ENCODE results near the gene MYOZ1.

MYOZ1 gene

GRCh38 chr10:73647211-73647874 is 6.1 kb upstream of the MYOZ1 start:
- H3K9me3 ChIP-seq (ENCODE audit: control insufficient read depth, low read length) = no peaks in the 10 kb centered on the region
- H3K4me3 ChIP-seq (ENCODE audit: low read depth, low read length) = peak overlapping the region; percentile 57
- TF ChIP-seq CTCF (IDR thresholded peaks at IDR 0.05) = no peak
- H3K79me2 ChIP-seq = no peaks in the 10 kb centered on the region
- H3K9ac ChIP-seq = peak overlapping the region; percentile 38
- H3K27ac ChIP-seq = no peak overlapping the region
- peak overlapping the region; percentile 76 for H3K4me2 ChIP-seq (ENCODE audit: low read length)
- no peaks in the 10 kb centered on the region for H3K36me3 ChIP-seq (ENCODE audit: control insufficient read depth, insufficient read depth, low read length)
- H3K27me3 ChIP-seq (ENCODE audit: control insufficient read depth, insufficient read depth, low read length) = no peaks in the 10 kb centered on the region
- peaks cover 6% of the 10 kb centered on the region for H3K4me1 ChIP-seq
- H2AFZ ChIP-seq = peak overlapping the region; percentile 87

- Histone ChIP-seq H3K9me3 (ENCODE audit: control insufficient read depth, low read length) (no peaks in the 10 kb centered on the region), H3K27ac (no peak overlapping the region), H3K4me2 (ENCODE audit: low read length) (no peak overlapping the region), H2AFZ (peak overlapping the region; percentile 87), H3K36me3 (ENCODE audit: control insufficient read depth, insufficient read depth, low read length) (no peaks in the 10 kb centered on the region), H3K27me3 (ENCODE audit: control insufficient read depth, insufficient read depth, low read length) (no peaks in the 10 kb centered on the region), H3K9ac (no peak overlapping the region), H3K79me2 (no peaks in the 10 kb centered on the region), H3K4me3 (ENCODE audit: low read depth, low read length) (no peak overlapping the region), H3K4me1 (peaks cover 6% of the 10 kb centered on the region)
- TF ChIP-seq CTCF (IDR thresholded peaks at IDR 0.05) = no peak
These were observed 5.3 kb upstream of the MYOZ1 start for GRCh38 chr10:73646598-73647041.

GRCh38 chr10:73645251-73645650 is 4.0 kb upstream of the MYOZ1 start:
- no peaks in the 10 kb centered on the region for H3K79me2 ChIP-seq
- H3K9me3 ChIP-seq (ENCODE audit: control insufficient read depth, low read length) = no peaks in the 10 kb centered on the region
- no peak for TF ChIP-seq CTCF (IDR thresholded peaks at IDR 0.05)
- no peak overlapping the region for H3K9ac ChIP-seq
- no peak overlapping the region for H3K27ac ChIP-seq
- H3K4me2 ChIP-seq (ENCODE audit: low read length) = no peak overlapping the region
- H3K36me3 ChIP-seq (ENCODE audit: control insufficient read depth, insufficient read depth, low read length) = no peaks in the 10 kb centered on the region
- peak overlapping the region; percentile 2 for H2AFZ ChIP-seq
- H3K4me1 ChIP-seq = peaks cover 6% of the 10 kb centered on the region
- no peaks in the 10 kb centered on the region for H3K27me3 ChIP-seq (ENCODE audit: control insufficient read depth, insufficient read depth, low read length)
- H3K4me3 ChIP-seq (ENCODE audit: low read depth, low read length) = no peak overlapping the region

- Histone ChIP-seq H2AFZ (peak overlapping the region; percentile 2), H3K36me3 (ENCODE audit: control insufficient read depth, insufficient read depth, low read length) (no peaks in the 10 kb centered on the region), H3K4me2 (ENCODE audit: low read length) (no peak overlapping the region), H3K27me3 (ENCODE audit: control insufficient read depth, insufficient read depth, low read length) (no peaks in the 10 kb centered on the region), H3K4me3 (ENCODE audit: low read depth, low read length) (no peak overlapping the region), H3K9me3 (ENCODE audit: control insufficient read depth, low read length) (no peaks in the 10 kb centered on the region), H3K27ac (no peak overlapping the region), H3K4me1 (peaks cover 6% of the 10 kb centered on the region), H3K9ac (no peak overlapping the region), H3K79me2 (no peaks in the 10 kb centered on the region)
- no peak for TF ChIP-seq CTCF (IDR thresholded peaks at IDR 0.05)
These were observed 3.5 kb upstream of the MYOZ1 start for GRCh38 chr10:73644767-73645166.
